SK-N-SH treated with all-trans-retinoic acid at 6 μM for 48 hours (cell line): ENCODE data around the gene CYP39A1.

Source experiments
- ATAC-seq: fragments of 200-7000 bp; cut with Tn5 transposase; 3 replicates; pipeline ENCODE4 v1.9.1; 2020; ENCODE audit warnings: mild to moderate bottlenecking, moderate library complexity
- ARNTL ChIP-seq: fragments of 450-650 bp; formaldehyde crosslinking; IDR thresholded peaks from 2 replicates; pipeline ENCODE4 v1.5.0; 2020; ENCODE audit warnings: low read depth, mild to moderate bottlenecking, moderate library complexity, borderline replicate concordance
- BACH2 ChIP-seq: fragments of 250-450 bp; sonication (Bioruptor Pico); IDR thresholded peaks from 2 replicates; pipeline ENCODE4 v1.9.0; 2021; ENCODE audit warnings: mild to moderate bottlenecking, borderline replicate concordance
- CSDC2 ChIP-seq: fragments of 250-450 bp; sonication (Bioruptor Pico); IDR thresholded peaks from 2 replicates; pipeline ENCODE4 v1.5.0; 2020; ENCODE audit warnings: mild to moderate bottlenecking, moderate library complexity
- ESRRG ChIP-seq: fragments of 250-450 bp; sonication (Bioruptor Pico); IDR thresholded peaks from 2 replicates; pipeline ENCODE4 v1.6.1; 2021; ENCODE audit warnings: mild to moderate bottlenecking
- GLIS3 ChIP-seq: fragments of 250-450 bp; sonication (Bioruptor Pico); IDR thresholded peaks from 2 replicates; pipeline ENCODE4 v1.5.0; 2020; ENCODE audit warnings: mild to moderate bottlenecking, moderate library complexity
- ISL1 ChIP-seq: fragments of 250-450 bp; sonication (Bioruptor Pico); IDR thresholded peaks from 2 replicates; pipeline ENCODE4 v2.1.2; 2022; ENCODE audit warnings: mild to moderate bottlenecking, moderate library complexity
- OSR1 ChIP-seq: fragments of 250-450 bp; sonication (Bioruptor Pico); IDR thresholded peaks from 2 replicates; pipeline ENCODE4 v1.8.0; 2022; ENCODE audit warnings: moderate library complexity, mild to moderate bottlenecking, inconsistent platforms
- PPARA ChIP-seq: fragments of 250-450 bp; sonication (Bioruptor Pico); IDR thresholded peaks from 2 replicates; pipeline ENCODE4 v1.5.0; 2020; ENCODE audit warnings: mild to moderate bottlenecking, borderline replicate concordance
- RARB ChIP-seq: fragments of 250-450 bp; sonication (Bioruptor Pico); IDR thresholded peaks from 2 replicates; pipeline ENCODE4 v1.8.0; 2021; ENCODE audit warnings: mild to moderate bottlenecking, moderate library complexity
- SNAI2 ChIP-seq: fragments of 250-450 bp; sonication (Bioruptor Pico); IDR thresholded peaks from 2 replicates; pipeline ENCODE4 v1.5.0; 2020; ENCODE audit warnings: mild to moderate bottlenecking, moderate library complexity
- TCF4 ChIP-seq: fragments of 250-450 bp; sonication (Bioruptor Pico); IDR thresholded peaks from 2 replicates; pipeline ENCODE4 v1.8.0; 2021; ENCODE audit warnings: mild to moderate bottlenecking, moderate library complexity, borderline replicate concordance
- TOX ChIP-seq: fragments of 250-450 bp; sonication (Bioruptor Pico); IDR thresholded peaks from 2 replicates; pipeline ENCODE4 v1.8.0; 2021; ENCODE audit warnings: mild to moderate bottlenecking, moderate library complexity, borderline replicate concordance
- ZC3H10 ChIP-seq: fragments of 250-450 bp; sonication (Bioruptor Pico); IDR thresholded peaks from 2 replicates; pipeline ENCODE4 v1.5.1; 2021; ENCODE audit warnings: mild to moderate bottlenecking, moderate library complexity
- ZFP3 ChIP-seq: fragments of 250-450 bp; sonication (Bioruptor Pico); IDR thresholded peaks from 2 replicates; pipeline ENCODE4 v1.5.0; 2020; ENCODE audit warnings: mild to moderate bottlenecking, moderate library complexity
- ZFP30 ChIP-seq: fragments of 450-650 bp; formaldehyde crosslinking; IDR thresholded peaks from 2 replicates; pipeline ENCODE4 v1.5.0; 2022; ENCODE audit warnings: mild to moderate bottlenecking, moderate library complexity
- ZNF565 ChIP-seq: fragments of 450-650 bp; formaldehyde crosslinking; conservative IDR thresholded peaks from 2 replicates; pipeline ENCODE4 v1.5.0; 2020; ENCODE audit warnings: low read depth, mild to moderate bottlenecking, moderate library complexity
- ZNF70 ChIP-seq: fragments of 450-650 bp; formaldehyde crosslinking; IDR thresholded peaks from 2 replicates; pipeline ENCODE4 v1.5.0; 2020; ENCODE audit warnings: mild to moderate bottlenecking, moderate library complexity
- TF ChIP-seq, protein P1 (sequence below): fragments of 250-450 bp; sonication (Bioruptor Pico); IDR thresholded peaks from 2 replicates; pipeline ENCODE4 v1.8.0; 2021; ENCODE audit warnings: low read depth, mild to moderate bottlenecking, moderate library complexity, borderline replicate concordance
- TF ChIP-seq, protein P2 (sequence below): fragments of 250-450 bp; sonication (Bioruptor Pico); IDR thresholded peaks from 2 replicates; pipeline ENCODE4 v1.5.0; 2020; ENCODE audit warnings: mild to moderate bottlenecking, moderate library complexity
- TF ChIP-seq, protein P3 (sequence below): fragments of 250-450 bp; sonication (Bioruptor Pico); IDR thresholded peaks from 2 replicates; pipeline ENCODE4 v1.5.1; 2020; ENCODE audit warnings: low read depth, mild to moderate bottlenecking, moderate library complexity
- TF ChIP-seq, protein P4 (sequence below): fragments of 250-450 bp; sonication (Bioruptor Pico); IDR thresholded peaks from 2 replicates; pipeline ENCODE4 v1.5.1; 2021; ENCODE audit warnings: mild to moderate bottlenecking, moderate library complexity
- TF ChIP-seq, protein P5 (sequence below): fragments of 250-450 bp; sonication (Bioruptor Pico); IDR thresholded peaks from 2 replicates; pipeline ENCODE4 v1.8.0; 2020; ENCODE audit warnings: mild to moderate bottlenecking, moderate library complexity, borderline replicate concordance

Gene CYP39A1

DNA sequence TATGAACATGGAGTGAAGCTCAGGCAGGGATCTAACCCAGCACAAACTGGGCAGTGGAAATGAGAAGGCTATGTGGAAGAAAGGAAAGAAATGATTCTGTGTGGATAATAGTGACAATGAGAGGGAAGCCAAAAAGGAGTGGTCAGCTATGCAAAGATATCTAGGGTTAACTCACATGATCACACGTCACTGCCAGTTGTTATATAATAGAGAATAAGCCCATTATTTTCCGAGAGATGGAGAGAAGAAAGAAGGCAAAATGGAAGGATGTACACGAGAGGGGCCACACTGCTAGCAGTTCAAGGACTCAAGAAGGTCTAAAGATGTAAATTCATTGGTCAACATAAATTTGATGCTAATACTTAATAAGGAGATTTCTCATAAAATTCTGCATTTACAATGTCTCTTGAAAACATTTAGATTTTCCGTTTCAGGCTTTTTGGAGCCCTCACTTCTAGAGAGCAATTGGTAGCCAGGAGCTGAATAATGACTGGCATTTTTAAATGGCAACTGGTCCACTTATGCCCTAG, 142.6 kb downstream of the CYP39A1 start:
- TF ChIP-seq, protein P1, sequence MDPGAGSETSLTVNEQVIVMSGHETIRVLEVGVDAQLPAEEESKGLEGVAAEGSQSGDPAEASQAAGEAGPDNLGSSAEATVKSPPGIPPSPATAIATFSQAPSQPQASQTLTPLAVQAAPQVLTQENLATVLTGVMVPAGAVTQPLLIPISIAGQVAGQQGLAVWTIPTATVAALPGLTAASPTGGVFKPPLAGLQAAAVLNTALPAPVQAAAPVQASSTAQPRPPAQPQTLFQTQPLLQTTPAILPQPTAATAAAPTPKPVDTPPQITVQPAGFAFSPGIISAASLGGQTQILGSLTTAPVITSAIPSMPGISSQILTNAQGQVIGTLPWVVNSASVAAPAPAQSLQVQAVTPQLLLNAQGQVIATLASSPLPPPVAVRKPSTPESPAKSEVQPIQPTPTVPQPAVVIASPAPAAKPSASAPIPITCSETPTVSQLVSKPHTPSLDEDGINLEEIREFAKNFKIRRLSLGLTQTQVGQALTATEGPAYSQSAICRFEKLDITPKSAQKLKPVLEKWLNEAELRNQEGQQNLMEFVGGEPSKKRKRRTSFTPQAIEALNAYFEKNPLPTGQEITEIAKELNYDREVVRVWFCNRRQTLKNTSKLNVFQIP: no peak
- TF ChIP-seq ZNF565 (CRISPR knock-in tag): no peak
- TF ChIP-seq GLIS3 (CRISPR knock-in tag): no peak
- no peak for TF ChIP-seq ZNF70 (CRISPR knock-in tag)
- TF ChIP-seq, protein P2, sequence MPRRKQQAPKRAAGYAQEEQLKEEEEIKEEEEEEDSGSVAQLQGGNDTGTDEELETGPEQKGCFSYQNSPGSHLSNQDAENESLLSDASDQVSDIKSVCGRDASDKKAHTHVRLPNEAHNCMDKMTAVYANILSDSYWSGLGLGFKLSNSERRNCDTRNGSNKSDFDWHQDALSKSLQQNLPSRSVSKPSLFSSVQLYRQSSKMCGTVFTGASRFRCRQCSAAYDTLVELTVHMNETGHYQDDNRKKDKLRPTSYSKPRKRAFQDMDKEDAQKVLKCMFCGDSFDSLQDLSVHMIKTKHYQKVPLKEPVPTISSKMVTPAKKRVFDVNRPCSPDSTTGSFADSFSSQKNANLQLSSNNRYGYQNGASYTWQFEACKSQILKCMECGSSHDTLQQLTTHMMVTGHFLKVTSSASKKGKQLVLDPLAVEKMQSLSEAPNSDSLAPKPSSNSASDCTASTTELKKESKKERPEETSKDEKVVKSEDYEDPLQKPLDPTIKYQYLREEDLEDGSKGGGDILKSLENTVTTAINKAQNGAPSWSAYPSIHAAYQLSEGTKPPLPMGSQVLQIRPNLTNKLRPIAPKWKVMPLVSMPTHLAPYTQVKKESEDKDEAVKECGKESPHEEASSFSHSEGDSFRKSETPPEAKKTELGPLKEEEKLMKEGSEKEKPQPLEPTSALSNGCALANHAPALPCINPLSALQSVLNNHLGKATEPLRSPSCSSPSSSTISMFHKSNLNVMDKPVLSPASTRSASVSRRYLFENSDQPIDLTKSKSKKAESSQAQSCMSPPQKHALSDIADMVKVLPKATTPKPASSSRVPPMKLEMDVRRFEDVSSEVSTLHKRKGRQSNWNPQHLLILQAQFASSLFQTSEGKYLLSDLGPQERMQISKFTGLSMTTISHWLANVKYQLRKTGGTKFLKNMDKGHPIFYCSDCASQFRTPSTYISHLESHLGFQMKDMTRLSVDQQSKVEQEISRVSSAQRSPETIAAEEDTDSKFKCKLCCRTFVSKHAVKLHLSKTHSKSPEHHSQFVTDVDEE (CRISPR knock-in tag): no peak
- TF ChIP-seq RARB (CRISPR knock-in tag): no peak
- no peak for TF ChIP-seq ARNTL (CRISPR knock-in tag)
- no peak for TF ChIP-seq TCF4
- no peak for TF ChIP-seq SNAI2 (CRISPR knock-in tag)
- TF ChIP-seq ISL1 (CRISPR knock-in tag): no peak
- TF ChIP-seq ESRRG (CRISPR knock-in tag): no peak
- TF ChIP-seq, protein P3, sequence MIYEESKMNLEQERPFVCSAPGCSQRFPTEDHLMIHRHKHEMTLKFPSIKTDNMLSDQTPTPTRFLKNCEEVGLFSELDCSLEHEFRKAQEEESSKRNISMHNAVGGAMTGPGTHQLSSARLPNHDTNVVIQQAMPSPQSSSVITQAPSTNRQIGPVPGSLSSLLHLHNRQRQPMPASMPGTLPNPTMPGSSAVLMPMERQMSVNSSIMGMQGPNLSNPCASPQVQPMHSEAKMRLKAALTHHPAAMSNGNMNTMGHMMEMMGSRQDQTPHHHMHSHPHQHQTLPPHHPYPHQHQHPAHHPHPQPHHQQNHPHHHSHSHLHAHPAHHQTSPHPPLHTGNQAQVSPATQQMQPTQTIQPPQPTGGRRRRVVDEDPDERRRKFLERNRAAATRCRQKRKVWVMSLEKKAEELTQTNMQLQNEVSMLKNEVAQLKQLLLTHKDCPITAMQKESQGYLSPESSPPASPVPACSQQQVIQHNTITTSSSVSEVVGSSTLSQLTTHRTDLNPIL (CRISPR knock-in tag): no peak
- TF ChIP-seq TOX (CRISPR knock-in tag): no peak
- no peak for TF ChIP-seq ZFP30 (CRISPR knock-in tag)
- no peak for TF ChIP-seq PPARA (CRISPR knock-in tag)
- TF ChIP-seq OSR1: no peak
- TF ChIP-seq, all 23 proteins: peak for 0
- ATAC-seq: no peak

DNA sequence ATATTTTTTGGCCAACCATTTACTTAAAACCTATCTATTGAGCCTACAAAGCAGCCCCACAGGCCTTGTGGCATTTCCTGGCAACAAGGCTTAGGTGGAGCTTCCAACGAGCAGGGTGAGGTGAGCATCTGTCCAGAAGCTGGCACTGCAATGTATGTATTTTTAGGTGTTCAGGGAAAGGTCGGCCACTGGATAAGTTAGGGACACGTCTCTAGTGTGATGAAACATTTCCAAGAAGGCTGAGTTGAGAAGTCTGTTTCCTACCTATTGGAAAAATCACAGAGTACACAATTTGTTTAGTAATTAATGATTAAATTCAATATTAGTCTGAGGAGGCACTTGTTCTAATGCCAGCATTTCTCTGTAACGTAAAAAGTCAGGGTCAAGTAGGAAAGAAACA, 143.6 kb downstream of the CYP39A1 start:
- ATAC-seq: no peak
- TF ChIP-seq ZFP3: no peak
- no peak for TF ChIP-seq ZC3H10 (CRISPR knock-in tag)
- TF ChIP-seq, protein P4, sequence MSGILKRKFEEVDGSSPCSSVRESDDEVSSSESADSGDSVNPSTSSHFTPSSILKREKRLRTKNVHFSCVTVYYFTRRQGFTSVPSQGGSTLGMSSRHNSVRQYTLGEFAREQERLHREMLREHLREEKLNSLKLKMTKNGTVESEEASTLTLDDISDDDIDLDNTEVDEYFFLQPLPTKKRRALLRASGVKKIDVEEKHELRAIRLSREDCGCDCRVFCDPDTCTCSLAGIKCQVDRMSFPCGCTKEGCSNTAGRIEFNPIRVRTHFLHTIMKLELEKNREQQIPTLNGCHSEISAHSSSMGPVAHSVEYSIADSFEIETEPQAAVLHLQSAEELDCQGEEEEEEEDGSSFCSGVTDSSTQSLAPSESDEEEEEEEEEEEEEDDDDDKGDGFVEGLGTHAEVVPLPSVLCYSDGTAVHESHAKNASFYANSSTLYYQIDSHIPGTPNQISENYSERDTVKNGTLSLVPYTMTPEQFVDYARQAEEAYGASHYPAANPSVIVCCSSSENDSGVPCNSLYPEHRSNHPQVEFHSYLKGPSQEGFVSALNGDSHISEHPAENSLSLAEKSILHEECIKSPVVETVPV: no peak

DNA sequence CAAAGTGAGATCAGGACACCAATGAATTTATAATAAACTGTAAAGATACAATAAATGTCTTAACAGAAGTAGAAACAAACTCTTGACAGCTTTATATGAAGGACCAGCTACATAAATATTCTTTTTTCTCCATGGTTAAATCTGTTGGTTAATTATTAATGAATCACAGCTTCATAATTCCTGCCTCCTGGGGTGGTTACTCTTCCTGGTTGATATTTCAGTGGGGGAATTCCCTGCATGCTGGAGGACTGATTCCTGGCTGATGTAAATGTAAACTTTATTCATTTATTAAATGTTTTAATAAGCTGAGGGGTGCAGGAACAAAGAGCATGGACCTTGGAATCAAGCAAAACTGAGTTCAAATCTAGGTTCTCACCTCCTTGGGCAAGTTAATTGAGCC, 145.2 kb downstream of the CYP39A1 start:
- ATAC-seq: no peak
- TF ChIP-seq ARNTL (CRISPR knock-in tag) (no peak), ZNF70 (CRISPR knock-in tag) (no peak), SNAI2 (CRISPR knock-in tag) (no peak), BACH2 (CRISPR knock-in tag) (no peak), ISL1 (CRISPR knock-in tag) (no peak)

DNA sequence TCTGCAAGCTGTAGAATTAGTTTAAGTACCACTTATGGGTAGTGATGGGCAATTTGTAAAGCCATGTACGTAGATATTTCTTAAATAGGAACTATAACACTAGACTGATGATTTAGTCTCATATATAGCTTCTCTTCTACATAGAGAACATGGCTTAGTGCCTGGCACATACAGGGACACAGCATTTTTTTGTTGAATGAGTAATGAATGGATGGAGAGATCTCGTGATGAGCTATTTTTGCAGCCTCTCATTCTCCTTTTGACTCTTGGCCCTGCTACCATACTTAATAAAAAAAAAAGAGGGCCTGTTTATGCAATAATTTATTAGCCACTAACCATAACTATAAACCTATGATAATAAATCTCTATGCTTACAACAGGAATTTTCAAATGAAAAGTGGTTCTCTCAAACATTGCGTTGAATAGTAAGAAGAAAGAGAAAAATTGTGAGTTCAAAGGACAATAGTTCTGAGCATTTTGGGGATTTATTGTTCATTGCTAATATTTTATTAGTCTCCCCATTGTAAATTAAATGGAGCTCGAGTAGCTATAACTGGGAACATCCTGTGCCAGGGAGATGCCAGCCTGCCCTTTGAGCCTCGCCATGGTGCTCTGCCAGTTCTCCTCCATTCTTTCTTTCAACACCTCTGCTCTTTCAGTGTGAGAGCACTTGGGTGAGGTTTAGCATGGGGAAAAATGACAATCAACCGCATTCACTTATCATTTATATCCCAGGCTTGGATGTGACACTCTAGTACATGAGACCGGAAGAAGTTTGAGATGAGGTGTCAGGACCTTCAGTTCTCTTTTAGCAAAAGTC, 146.7 kb downstream of the CYP39A1 start:
- ATAC-seq: no peak
- no peak for TF ChIP-seq BACH2 (CRISPR knock-in tag)
- no peak for TF ChIP-seq SNAI2 (CRISPR knock-in tag)
- TF ChIP-seq ZFP30 (CRISPR knock-in tag): no peak
- no peak for TF ChIP-seq PPARA (CRISPR knock-in tag)
- TF ChIP-seq, protein P5, sequence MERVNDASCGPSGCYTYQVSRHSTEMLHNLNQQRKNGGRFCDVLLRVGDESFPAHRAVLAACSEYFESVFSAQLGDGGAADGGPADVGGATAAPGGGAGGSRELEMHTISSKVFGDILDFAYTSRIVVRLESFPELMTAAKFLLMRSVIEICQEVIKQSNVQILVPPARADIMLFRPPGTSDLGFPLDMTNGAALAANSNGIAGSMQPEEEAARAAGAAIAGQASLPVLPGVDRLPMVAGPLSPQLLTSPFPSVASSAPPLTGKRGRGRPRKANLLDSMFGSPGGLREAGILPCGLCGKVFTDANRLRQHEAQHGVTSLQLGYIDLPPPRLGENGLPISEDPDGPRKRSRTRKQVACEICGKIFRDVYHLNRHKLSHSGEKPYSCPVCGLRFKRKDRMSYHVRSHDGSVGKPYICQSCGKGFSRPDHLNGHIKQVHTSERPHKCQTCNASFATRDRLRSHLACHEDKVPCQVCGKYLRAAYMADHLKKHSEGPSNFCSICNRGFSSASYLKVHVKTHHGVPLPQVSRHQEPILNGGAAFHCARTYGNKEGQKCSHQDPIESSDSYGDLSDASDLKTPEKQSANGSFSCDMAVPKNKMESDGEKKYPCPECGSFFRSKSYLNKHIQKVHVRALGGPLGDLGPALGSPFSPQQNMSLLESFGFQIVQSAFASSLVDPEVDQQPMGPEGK: no peak
- no peak for TF ChIP-seq ZFP3
- no peak for TF ChIP-seq ZC3H10 (CRISPR knock-in tag)
- TF ChIP-seq, protein P1: no peak
- TF ChIP-seq, protein P3 (CRISPR knock-in tag): no peak
- no peak for TF ChIP-seq ZNF70 (CRISPR knock-in tag)
- no peak for TF ChIP-seq CSDC2 (CRISPR knock-in tag)
- no peak for TF ChIP-seq OSR1
- TF ChIP-seq ZNF565 (CRISPR knock-in tag): no peak
